HepG2 (cell line): ENCODE measurements around the gene MEIS1. TPM values are rescaled to one million over a fixed set of nuclear protein-coding genes. Genes with fewer than 3 reads are reported as not detected.

ENCODE experiments used
- ATAC-seq: fragments of 200-7000 bp; cut with Tn5 transposase; 3 replicates; pipeline ENCODE4 v1.9.1; 2020; ENCODE audit warnings: mild to moderate bottlenecking, moderate library complexity
- BruUV-seq: library from RNA; stranded (reverse); fragments of 400-500 nt; replicated peaks from 2 replicates; lab custom pipeline; 2021; lab: Mats Ljungman, UMichigan
- CTCF ChIA-PET: fragments of 300-600 bp; formaldehyde crosslinking; extraction: SDS; loops from one replicate; lab custom pipeline; 2021; ENCODE audit warnings: low total read pairs, inconsistent platforms, low intra/inter-chr PET ratio; lab: Yijun Ruan, JAX
- POLR2A ChIA-PET: fragments of 350-600 bp; sonication (Branson Sonifier 250); formaldehyde crosslinking; loops from one replicate; lab custom pipeline; 2020; ENCODE audit warnings: antibody characterized with exemption, inconsistent platforms; lab: Yijun Ruan, JAX
- DNase-seq: peaks from one replicate; pipeline ENCODE4 v3.0.0-alpha.2; 2015; ENCODE audit warnings: low spot score
- FAIRE-seq: peaks from 3 replicates; lab custom pipeline; 2011; peaks lifted over from hg19 to GRCh38; lab: Jason Lieb, UNC
- H2AFZ ChIP-seq: one replicate; pipeline ENCODE4 v1.6.1; 2011; ENCODE audit warnings: low read length, inconsistent platforms
- H3K27ac ChIP-seq: fragments of 300-600 bp; 3 replicates; pipeline ENCODE4 v1.8.0; 2011; ENCODE audit warnings: mixed run types, mild to moderate bottlenecking, mixed read lengths, low read length, inconsistent platforms; ENCODE audit not compliant: insufficient read depth; ENCODE audit errors: extremely low read length
- H3K27me3 ChIP-seq, 2 experiments: fragments of 200-600 bp in 1 of 2; 2 replicates in 1 of 2; 3 replicates in 1 of 2; pipeline versions ENCODE4 v1.6.0 to v1.8.0; 2011; ENCODE audit warnings: low read length in 2 of 2, mild to moderate bottlenecking in 2 of 2, moderate library complexity in 2 of 2, inconsistent platforms in 1 of 2; ENCODE audit not compliant: insufficient read depth in 2 of 2, control insufficient read depth in 1 of 2
- H3K36me3 ChIP-seq, 2 experiments: fragments of 200-600 bp in 1 of 2; replicated peaks in 1 of 2; 2 replicates in 1 of 2; 3 replicates in 1 of 2; pipeline versions ENCODE4 v1.5.1 to v1.8.0; 2011; ENCODE audit warnings: low read length in 2 of 2, inconsistent platforms in 1 of 2; ENCODE audit not compliant: insufficient read depth in 2 of 2, control insufficient read depth in 1 of 2
- H3K4me1 ChIP-seq: 2 replicates; pipeline ENCODE4 v1.5.1; 2012; ENCODE audit warnings: low read length, inconsistent platforms; ENCODE audit not compliant: insufficient read depth
- H3K4me2 ChIP-seq: 2 replicates; pipeline ENCODE4 v1.6.0; 2011; ENCODE audit warnings: low read depth, low read length, inconsistent platforms
- H3K4me3 ChIP-seq, 3 experiments: fragments of 200-600 bp in 1 of 3; sonication (generic), shearing (Covaris generic) in 1 of 3; replicated peaks in 1 of 3; 2 replicates each; pipeline ENCODE4 v1.5.1; 2011 to 2016; ENCODE audit warnings: low read length in 3 of 3, inconsistent platforms in 2 of 3, low read depth in 2 of 3, mild to moderate bottlenecking in 2 of 3, control low read depth in 1 of 3, mixed read lengths in 1 of 3; ENCODE audit not compliant: insufficient read depth in 1 of 3
- H3K79me2 ChIP-seq: one replicate; pipeline ENCODE4 v1.6.1; 2011; ENCODE audit warnings: low read length, inconsistent platforms; ENCODE audit not compliant: insufficient read depth
- H3K9ac ChIP-seq: 2 replicates; pipeline ENCODE4 v1.6.0; 2011; ENCODE audit warnings: mild to moderate bottlenecking, low read depth, low read length, inconsistent platforms; ENCODE audit not compliant: insufficient read depth
- H3K9me3 ChIP-seq: 2 replicates; pipeline ENCODE4 v1.5.1; 2012; ENCODE audit warnings: mild to moderate bottlenecking, low read length
- H4K20me1 ChIP-seq: 2 replicates; pipeline ENCODE4 v1.6.0; 2011; ENCODE audit warnings: inconsistent platforms, mild to moderate bottlenecking, low read length, moderate library complexity; ENCODE audit not compliant: insufficient read depth
- AGO2 ChIP-seq: fragments of 200-400 bp; formaldehyde crosslinking; optimal IDR thresholded peaks from 2 replicates; pipeline ENCODE3; 2017; ENCODE audit warnings: mild to moderate bottlenecking, low read depth, low read length, moderate library complexity
- IRX3 ChIP-seq: sonication (generic); formaldehyde crosslinking; IDR thresholded peaks from 2 replicates; pipeline ENCODE4 v1.8.1; 2023; ENCODE audit warnings: mild to moderate bottlenecking, low read depth, missing genetic modification reagents, borderline replicate concordance
- MAFF ChIP-seq: IDR thresholded peaks from 2 replicates; pipeline ENCODE4 v1.6.1; 2011; ENCODE audit warnings: low read depth, low read length, improper control_type of control experiment
- MAFK ChIP-seq, 2 experiments: IDR thresholded peaks in 1 of 2; conservative IDR thresholded peaks in 1 of 2; 2 replicates each; pipeline ENCODE4 v1.6.1; 2011; ENCODE audit warnings: improper control_type of control experiment in 2 of 2, low read length in 2 of 2
- MEIS1 ChIP-seq: sonication (generic); formaldehyde crosslinking; IDR thresholded peaks from 2 replicates; pipeline ENCODE4 v1.9.0; 2021; ENCODE audit warnings: mild to moderate bottlenecking, missing genetic modification reagents, moderate library complexity, borderline replicate concordance
- NFATC3 ChIP-seq: sonication (generic); formaldehyde crosslinking; IDR thresholded peaks from 2 replicates; pipeline ENCODE4 v1.5.1; 2020; ENCODE audit warnings: mild to moderate bottlenecking, missing genetic modification reagents
- RNF2 ChIP-seq: fragments of 450-650 bp; conservative IDR thresholded peaks from 2 replicates; pipeline ENCODE4 v1.6.1; 2016; ENCODE audit warnings: low read depth
- RXRB ChIP-seq: IDR thresholded peaks from 2 replicates; pipeline ENCODE4 v1.6.1; 2016; ENCODE audit warnings: borderline replicate concordance, missing genetic modification reagents, missing compliant biosample characterization
- ZKSCAN5 ChIP-seq: sonication (generic); formaldehyde crosslinking; IDR thresholded peaks from 2 replicates; pipeline ENCODE4 v1.5.1; 2020; ENCODE audit warnings: mild to moderate bottlenecking, missing genetic modification reagents
- ZNF30 ChIP-seq: sonication (generic); formaldehyde crosslinking; IDR thresholded peaks from 2 replicates; pipeline ENCODE4 v1.5.0; 2020; ENCODE audit warnings: mild to moderate bottlenecking, missing genetic modification reagents
- ZNF343 ChIP-seq: sonication (generic); formaldehyde crosslinking; IDR thresholded peaks from 2 replicates; pipeline ENCODE4 v1.4.0; 2020; ENCODE audit warnings: mild to moderate bottlenecking, missing genetic modification reagents
- ZNF607 ChIP-seq: sonication (generic); formaldehyde crosslinking; IDR thresholded peaks from 2 replicates; pipeline ENCODE4 v1.5.1; 2020; ENCODE audit warnings: missing genetic modification reagents, mild to moderate bottlenecking, borderline replicate concordance
- ZNF776 ChIP-seq: sonication (generic); formaldehyde crosslinking; IDR thresholded peaks from 2 replicates; pipeline ENCODE4 v1.4.0; 2020; ENCODE audit warnings: mild to moderate bottlenecking, missing genetic modification reagents
- ZNF839 ChIP-seq: sonication (generic); formaldehyde crosslinking; IDR thresholded peaks from 2 replicates; pipeline ENCODE4 v1.4.0; 2020; ENCODE audit warnings: missing genetic modification reagents, mild to moderate bottlenecking, borderline replicate concordance
- WGBS: methylation state at CpG from one replicate; pipeline ENCODE4 v1.1.6; 2017; ENCODE audit warnings: low lambda C conversion rate; 5-methylcytosine and 5-hydroxymethylcytosine counted together
- in situ Hi-C: cut with HindIII; loops from 2 replicates; pipeline ENCODE4 v1.10.0; 2017; ENCODE audit warnings: low pct_unique_long_range_greater_than_20kb; ENCODE audit not compliant: extremely low pct_ligation_motif_present
- intact Hi-C: fragments of 100-400 bp; cut with micrococcal nuclease; formaldehyde crosslinking; loops from one replicate; pipeline ENCODE4 v1.10.0; 2022; ENCODE audit not compliant: unreplicated experiment
- polyA plus RNA-seq, 8 experiments: library from polyadenylated mRNA; depleted of rRNA in 3 of 8; stranded (reverse) in 7 of 8; unstranded in 1 of 8; fragments of >200 nt; fragmentation: Illumina TruSeq in 4 of 8; extraction: Trizol in 4 of 8; gene quantifications; 2 replicates each; pipeline versions ENCODE4 v1.2.1 to v1.2.3, GENCODE V29; 2011 to 2016; ENCODE audit warnings: low read depth in 4 of 8, missing spikeins in 1 of 8, mixed read lengths in 1 of 8; ENCODE audit not compliant: insufficient read depth in 1 of 8
- total RNA-seq, 5 experiments: library from RNA; depleted of rRNA; stranded (reverse); fragments of >200 nt; fragmentation: Illumina TruSeq; extraction: Trizol; gene quantifications; 2 replicates each; pipeline ENCODE4 v1.2.3, GENCODE V29; 2016; ENCODE audit warnings: low read depth in 1 of 5
- TF ChIP-seq, protein P1 (sequence below): IDR thresholded peaks from 2 replicates; pipeline ENCODE4 v1.6.1; 2018; ENCODE audit warnings: missing genetic modification reagents
- TF ChIP-seq, protein P2 (sequence below): sonication (generic); formaldehyde crosslinking; IDR thresholded peaks from 2 replicates; pipeline ENCODE4 v1.4.0; 2020; ENCODE audit warnings: missing genetic modification reagents

Gene MEIS1
- total and polyA plus RNA-seq, 2 of the 13 experiments (the other 11 are each of a cell fraction or from before 2014, with no cell fraction given) = 3.8 to 6.0 TPM

DNA sequence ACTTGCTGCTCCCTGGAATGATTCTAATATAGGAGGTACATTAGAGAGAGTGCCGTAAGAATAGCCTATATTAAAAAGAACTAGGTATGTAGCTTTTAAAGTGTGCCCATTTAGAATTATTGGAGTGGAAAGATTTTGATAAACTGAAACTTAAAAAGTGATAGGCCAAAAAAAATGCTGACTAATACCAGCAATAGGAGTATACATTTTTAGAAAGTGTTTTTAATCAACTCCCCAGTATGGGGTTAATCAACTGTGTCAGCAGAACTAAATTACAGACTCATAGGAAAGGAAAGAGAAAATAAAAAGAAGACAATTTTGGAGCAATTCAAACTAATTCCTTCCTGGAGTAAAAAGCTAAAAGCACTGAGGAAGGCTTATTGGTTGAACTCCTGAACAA is 13.3 kb upstream of the MEIS1 start:
- ATAC-seq = no peak
- no peak overlapping the region for H3K4me3 ChIP-seq
- peaks cover 4 to 34% of the 10 kb centered on the region in 2 experiments for H3K27me3 ChIP-seq
- peaks cover 2% of the 10 kb centered on the region; the same call in 1 of the 2 replicates for H3K4me1 ChIP-seq
- TF ChIP-seq MAFF (peak; percentile 47; the same call in 1 of the 2 replicates), ZNF343 (CRISPR knock-in tag) (no peak), MAFK (conservative IDR thresholded peaks at IDR 0.05 in 1 of 2, IDR thresholded peaks at IDR 0.05 in 1 of 2; ENCODE audit: low read length in 2 of 2) (peak; percentile 44 to 63)
- no TSS peak for BruUV-seq
- CTCF ChIA-PET = no interaction called here
- H4K20me1 ChIP-seq = no peaks in the 10 kb centered on the region
- DNase-seq = no peak
- H3K79me2 ChIP-seq = no peaks in the 10 kb centered on the region
- no peak overlapping the region for H3K4me2 ChIP-seq
- no peak overlapping the region for H3K27ac ChIP-seq
- no peak overlapping the region for H2AFZ ChIP-seq
- no peaks in the 10 kb centered on the region for H3K9me3 ChIP-seq
- no peak overlapping the region for H3K9ac ChIP-seq
- in situ Hi-C loops = no loop called here
- FAIRE-seq = no peak
- intact Hi-C loops = loop anchor here (10.0 kb wide), 1 partner anchor 1233 kb away; no protein-coding TSS in a partner anchor
- POLR2A ChIA-PET = no interaction called here
- WGBS = 39% methylated on average over 1 of the region's 1 CpG
- H3K36me3 ChIP-seq = no peaks in the 10 kb centered on the region

GRCh38 chr2:66423391-66424124 is 11.4 kb upstream of the MEIS1 start:
- FAIRE-seq = no peak
- H2AFZ ChIP-seq = no peak overlapping the region
- TF ChIP-seq ZNF607 = no peak
- TF ChIP-seq ZNF776 (CRISPR knock-in tag) = no peak
- TF ChIP-seq ZNF30 = no peak
- TF ChIP-seq ZNF839 = no peak
- no peak for TF ChIP-seq RNF2
- no peak for TF ChIP-seq ZKSCAN5 (CRISPR knock-in tag)
- no peak for TF ChIP-seq IRX3 (CRISPR knock-in tag)
- no peak for TF ChIP-seq RXRB (CRISPR knock-in tag)
- no peak for TF ChIP-seq MEIS1 (CRISPR knock-in tag)
- TF ChIP-seq, protein P1, sequence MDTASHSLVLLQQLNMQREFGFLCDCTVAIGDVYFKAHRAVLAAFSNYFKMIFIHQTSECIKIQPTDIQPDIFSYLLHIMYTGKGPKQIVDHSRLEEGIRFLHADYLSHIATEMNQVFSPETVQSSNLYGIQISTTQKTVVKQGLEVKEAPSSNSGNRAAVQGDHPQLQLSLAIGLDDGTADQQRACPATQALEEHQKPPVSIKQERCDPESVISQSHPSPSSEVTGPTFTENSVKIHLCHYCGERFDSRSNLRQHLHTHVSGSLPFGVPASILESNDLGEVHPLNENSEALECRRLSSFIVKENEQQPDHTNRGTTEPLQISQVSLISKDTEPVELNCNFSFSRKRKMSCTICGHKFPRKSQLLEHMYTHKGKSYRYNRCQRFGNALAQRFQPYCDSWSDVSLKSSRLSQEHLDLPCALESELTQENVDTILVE (CRISPR knock-in tag) = no peak
- TF ChIP-seq, protein P2, sequence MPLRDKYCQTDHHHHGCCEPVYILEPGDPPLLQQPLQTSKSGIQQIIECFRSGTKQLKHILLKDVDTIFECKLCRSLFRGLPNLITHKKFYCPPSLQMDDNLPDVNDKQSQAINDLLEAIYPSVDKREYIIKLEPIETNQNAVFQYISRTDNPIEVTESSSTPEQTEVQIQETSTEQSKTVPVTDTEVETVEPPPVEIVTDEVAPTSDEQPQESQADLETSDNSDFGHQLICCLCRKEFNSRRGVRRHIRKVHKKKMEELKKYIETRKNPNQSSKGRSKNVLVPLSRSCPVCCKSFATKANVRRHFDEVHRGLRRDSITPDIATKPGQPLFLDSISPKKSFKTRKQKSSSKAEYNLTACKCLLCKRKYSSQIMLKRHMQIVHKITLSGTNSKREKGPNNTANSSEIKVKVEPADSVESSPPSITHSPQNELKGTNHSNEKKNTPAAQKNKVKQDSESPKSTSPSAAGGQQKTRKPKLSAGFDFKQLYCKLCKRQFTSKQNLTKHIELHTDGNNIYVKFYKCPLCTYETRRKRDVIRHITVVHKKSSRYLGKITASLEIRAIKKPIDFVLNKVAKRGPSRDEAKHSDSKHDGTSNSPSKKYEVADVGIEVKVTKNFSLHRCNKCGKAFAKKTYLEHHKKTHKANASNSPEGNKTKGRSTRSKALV = no peak
- no peak for TF ChIP-seq NFATC3 (CRISPR knock-in tag)
- TF ChIP-seq AGO2 = no peak

More at GRCh38 chr2:66423391-66424124, 11.4 kb upstream of the MEIS1 start:
- no peaks in the 10 kb centered on the region for H3K36me3 ChIP-seq
- ATAC-seq = no peak
- WGBS = 2% methylated on average over 2 of the region's 2 CpGs
- no peak overlapping the region for H3K4me2 ChIP-seq
- H3K27ac ChIP-seq = no peak overlapping the region
- no peak overlapping the region for H3K9ac ChIP-seq
- no peaks in the 10 kb centered on the region for H3K9me3 ChIP-seq
- CTCF ChIA-PET = no interaction called here
- BruUV-seq = no TSS peak
- in situ Hi-C loops (no loop called here), intact Hi-C loops (loop anchor here (10.0 kb wide), 1 partner anchor 1231 kb away; no protein-coding TSS in a partner anchor)
- no peaks in the 10 kb centered on the region for H3K79me2 ChIP-seq
- POLR2A ChIA-PET = no interaction called here
- no peaks in the 10 kb centered on the region for H4K20me1 ChIP-seq
- peaks cover 17% of the 10 kb centered on the region for H3K4me1 ChIP-seq
- no peak for DNase-seq
- H3K4me3 ChIP-seq = no peak overlapping the region
- peaks cover 5 to 41% of the 10 kb centered on the region in 2 experiments for H3K27me3 ChIP-seq
